GM21619 (cell line): ENCODE data around the gene ARHGEF19.
A peak's percentile ranks its signal among the peaks of the same experiment; 100 is the strongest.
"Not testable (repeated sequence)": the region's sequence is repeated elsewhere in the genome, so short reads cannot be mapped to it uniquely, and the experiment has no call there.

Source experiments
- ATAC-seq: cut with Tn5 transposase; IDR thresholded peaks from one replicate; pipeline ENCODE4 v1.9.1; 2021; ENCODE audit not compliant: unreplicated experiment

Gene ARHGEF19

GRCh38 chr1:16222716-16223115, 10.3 kb upstream of the ARHGEF19 start:
- not testable (repeated sequence) for ATAC-seq

- ATAC-seq = no peak
Observed at GRCh38 chr1:16221499-16221898, 9.0 kb upstream of the ARHGEF19 start.

- ATAC-seq = no peak
Observed at GRCh38 chr1:16219968-16220500, 7.6 kb upstream of the ARHGEF19 start.

GRCh38 chr1:16218674-16219071, 6.2 kb upstream of the ARHGEF19 start:
- no peak for ATAC-seq

DNA sequence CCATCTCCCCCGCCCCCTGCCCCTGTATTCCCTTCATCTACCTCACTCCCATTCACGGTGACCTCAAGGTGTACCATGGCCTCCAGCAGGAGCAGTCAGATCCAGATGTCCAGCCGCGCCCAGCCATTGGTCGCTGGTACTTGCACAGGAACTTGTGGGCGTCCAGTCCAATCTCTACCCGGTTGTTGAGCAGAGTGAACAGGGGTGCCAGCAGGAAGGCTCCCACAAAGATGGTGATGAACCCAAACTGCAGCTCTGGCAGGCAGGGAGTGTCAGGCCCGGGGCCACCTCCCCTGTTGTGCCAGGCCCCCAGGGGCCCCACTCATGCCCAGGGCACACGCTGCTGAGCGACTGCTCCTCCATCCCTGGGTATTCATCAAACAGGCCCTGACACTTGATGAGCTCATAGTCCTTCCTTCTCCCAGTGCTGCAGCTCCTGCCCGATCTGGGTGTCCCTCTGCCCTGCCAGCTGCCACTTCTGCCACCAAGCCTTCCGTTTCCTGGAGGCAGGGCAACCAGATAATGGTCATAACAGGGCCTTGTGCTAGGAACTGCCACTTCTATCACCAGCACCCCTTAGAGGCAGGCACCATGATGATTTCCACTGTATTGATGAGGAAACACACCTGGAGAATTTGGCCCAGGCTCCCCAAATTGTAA, 5.7 kb upstream of the ARHGEF19 start:
- ATAC-seq = no peak

GRCh38 chr1:16217061-16217785, 4.8 kb upstream of the ARHGEF19 start:
- ATAC-seq = peak; percentile 92

- no peak for ATAC-seq
Observed at GRCh38 chr1:16215882-16216753, 3.7 kb upstream of the ARHGEF19 start.

DNA sequence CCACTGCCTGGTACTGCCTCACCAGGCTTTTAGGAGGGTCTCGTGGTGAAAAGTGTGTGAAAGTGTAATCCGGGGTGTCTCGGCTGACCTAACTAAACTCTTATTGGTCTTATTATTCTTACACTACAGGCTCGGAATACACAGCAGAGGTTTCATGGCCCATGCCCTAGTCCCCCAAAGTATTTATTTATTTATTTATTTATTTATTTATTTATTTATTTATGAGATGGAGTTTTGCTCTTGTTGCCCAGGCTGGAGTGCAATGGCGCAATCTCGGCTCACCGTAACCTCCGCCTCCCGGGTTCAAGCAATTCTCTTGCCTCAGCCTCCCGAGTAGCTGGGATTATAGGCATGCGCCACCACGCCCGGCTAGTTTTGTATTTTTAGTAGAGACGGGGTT, 2.8 kb upstream of the ARHGEF19 start:
- ATAC-seq = not testable (repeated sequence)

GRCh38 chr1:16213544-16213943, 1.1 kb upstream of the ARHGEF19 start:
- ATAC-seq = not testable (repeated sequence)

DNA sequence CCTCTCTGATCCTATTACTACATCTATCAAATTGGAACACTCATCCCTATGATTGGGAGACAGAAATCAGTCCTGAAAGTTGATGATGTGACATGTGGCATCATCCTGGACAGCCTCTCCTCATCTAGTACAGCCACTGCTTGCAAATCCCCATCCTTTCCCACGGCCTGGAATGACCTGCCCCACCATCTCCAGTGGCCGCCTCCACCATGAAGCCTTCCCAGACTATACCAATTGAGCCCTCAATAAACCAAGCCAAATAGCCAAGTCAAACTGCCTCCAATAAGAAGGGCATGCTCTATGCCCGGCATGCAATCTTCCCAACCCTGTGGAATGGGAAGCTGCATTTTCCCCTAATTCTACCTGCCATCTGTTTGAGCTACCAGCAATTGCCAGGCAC, 561 bp upstream of the ARHGEF19 start:
- no peak for ATAC-seq

DNA sequence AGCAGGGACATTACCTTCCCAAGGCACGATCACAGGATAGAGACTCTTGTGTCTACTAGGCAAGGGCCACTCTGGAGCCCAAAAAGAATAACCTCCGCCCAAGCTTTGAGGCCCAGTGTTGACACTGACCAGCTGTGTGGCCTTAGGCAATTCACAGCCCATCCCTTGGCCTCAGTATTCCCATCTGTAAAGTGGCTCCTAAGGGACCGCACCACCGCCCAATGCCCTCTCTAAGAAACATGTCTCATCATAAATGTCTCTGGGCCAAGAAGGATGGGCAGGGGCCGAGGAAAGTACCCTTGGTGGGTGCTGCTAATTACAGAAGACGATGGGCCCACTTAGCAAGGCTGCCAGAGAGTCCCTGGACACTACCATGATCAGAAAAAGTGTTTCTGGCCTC, 628 bp downstream of the ARHGEF19 start:
- ATAC-seq = no peak

DNA sequence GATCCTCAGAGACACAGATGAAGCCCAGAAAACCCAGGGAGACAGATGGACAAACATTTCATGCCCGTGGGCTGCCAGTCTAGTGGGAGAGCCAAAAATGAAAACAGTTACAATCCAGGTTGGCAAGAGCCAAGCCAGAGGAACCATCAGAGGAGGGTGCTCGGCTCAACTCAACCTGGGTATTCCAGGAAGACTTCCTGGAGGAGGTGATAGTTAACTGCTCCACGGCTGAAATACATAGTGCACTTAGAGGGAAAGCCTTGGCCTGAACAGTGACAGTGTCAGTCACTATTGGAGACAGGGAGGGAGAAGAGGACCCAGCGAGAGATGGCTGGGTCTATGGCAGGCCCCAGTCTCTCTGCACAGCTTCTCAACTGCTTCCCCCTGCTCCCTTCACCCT, 1.9 kb downstream of the ARHGEF19 start:
- no peak for ATAC-seq

GRCh38 chr1:16209847-16210407, 2.5 kb downstream of the ARHGEF19 start:
- no peak for ATAC-seq

DNA sequence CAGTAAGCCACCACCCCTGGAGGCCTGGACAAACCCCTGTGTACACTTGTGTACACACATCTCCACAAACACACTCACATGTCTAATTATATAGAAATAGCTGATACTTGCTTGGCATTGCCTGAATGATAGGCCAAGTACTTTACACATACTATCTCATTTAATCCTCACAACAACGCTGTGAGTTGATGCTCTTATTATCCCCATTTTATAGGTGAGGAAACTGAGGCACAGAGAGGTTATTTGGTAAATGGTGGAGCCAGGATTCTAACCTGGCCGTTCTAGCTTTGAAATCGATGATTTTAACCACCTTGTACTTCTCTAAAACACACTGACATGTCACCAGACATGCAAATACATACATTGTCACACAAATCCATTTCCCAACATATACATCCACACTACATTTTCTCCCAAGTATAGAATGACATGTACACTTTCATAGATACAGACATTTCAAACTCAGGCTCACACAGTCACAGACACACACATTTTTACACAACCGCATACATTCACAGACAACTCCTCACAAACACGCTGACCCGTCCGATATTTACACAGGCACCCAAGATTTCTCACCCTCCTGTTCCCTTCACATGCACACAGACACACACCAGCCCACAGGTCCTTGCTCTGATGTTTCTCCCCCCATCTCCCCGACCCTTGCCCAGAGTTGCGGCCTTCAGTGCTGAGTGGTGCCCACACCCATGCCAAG, 3.2 kb downstream of the ARHGEF19 start:
- ATAC-seq = no peak

GRCh38 chr1:16208270-16208987, 4.0 kb downstream of the ARHGEF19 start:
- no peak for ATAC-seq

DNA sequence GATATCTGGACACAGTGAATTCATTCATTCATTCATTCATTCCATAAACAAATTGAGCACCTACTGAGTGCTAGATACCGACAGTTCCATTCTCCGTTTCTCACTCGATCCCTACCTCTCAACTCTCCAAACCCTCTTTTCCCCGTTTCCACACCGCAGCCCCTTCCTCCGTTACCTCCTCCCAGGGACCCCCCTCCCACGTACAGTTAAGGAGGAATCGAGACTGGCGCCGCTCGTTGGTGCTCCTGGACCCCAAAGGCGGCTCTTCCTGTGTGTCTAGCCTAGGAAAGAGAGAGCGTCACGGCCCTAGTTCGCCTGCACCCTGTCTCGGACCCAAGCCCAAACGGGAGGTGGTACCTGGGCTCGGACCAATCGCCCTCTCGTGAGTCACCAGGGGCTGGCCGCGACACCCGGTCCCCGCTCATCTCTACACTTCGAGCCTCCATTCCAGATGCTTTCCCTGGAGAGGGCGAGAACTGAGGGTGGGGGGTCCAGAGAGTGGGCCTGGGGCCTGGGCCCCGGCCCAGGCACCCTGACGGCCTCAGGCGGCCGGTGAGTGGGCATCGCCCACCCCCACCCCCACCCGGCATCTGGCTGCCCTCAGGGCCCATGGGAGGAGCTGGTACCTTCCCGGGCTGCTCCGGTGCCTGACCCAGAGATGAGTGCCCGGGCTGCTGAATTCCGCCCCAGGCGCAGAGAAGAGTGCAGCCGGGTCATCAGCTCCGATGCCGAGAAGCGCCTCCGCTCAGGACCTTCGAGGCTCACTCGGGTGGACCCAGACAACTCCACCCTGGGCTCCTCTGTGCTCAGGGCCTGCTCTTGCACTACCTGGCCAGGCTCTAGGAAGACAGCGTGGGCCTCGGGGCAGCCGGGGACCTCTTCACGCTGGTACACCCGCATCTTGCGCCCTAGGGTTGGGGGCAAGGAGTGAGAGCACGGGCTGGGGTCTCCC, 4.9 kb downstream of the ARHGEF19 start:
- no peak for ATAC-seq

- ATAC-seq = peak; percentile 72
Observed at GRCh38 chr1:16206547-16207317, 5.7 kb downstream of the ARHGEF19 start.
